Fibroblast of mammary gland (primary cell): ENCODE measurements around the gene CCDC172.

ENCODE experiments used
- DNase-seq: peaks from one replicate; pipeline ENCODE4 v3.0.0-alpha.2; 2010; ENCODE audit warnings: low read depth
- H3K4me3 ChIP-seq: 2 replicates; pipeline ENCODE4 v1.5.1; 2011; ENCODE audit warnings: low read depth, mild to moderate bottlenecking, low read length, moderate library complexity; ENCODE audit not compliant: control insufficient read depth
- CTCF ChIP-seq: conservative IDR thresholded peaks from 2 replicates; pipeline ENCODE4 v1.5.1; 2011; ENCODE audit warnings: low read depth, low read length, inconsistent platforms; ENCODE audit not compliant: control insufficient read depth, insufficient read depth

The CCDC172 gene

GRCh38 chr10:116417821-116418220 is 93.6 kb downstream of the CCDC172 start:
- H3K4me3 ChIP-seq = no peak overlapping the region
- DNase-seq = no peak
- TF ChIP-seq CTCF = no peak

GRCh38 chr10:116418389-116418788 is 94.1 kb downstream of the CCDC172 start:
- no peak for TF ChIP-seq CTCF
- no peak for DNase-seq
- H3K4me3 ChIP-seq = no peak overlapping the region

- DNase-seq = no peak
- H3K4me3 ChIP-seq = no peak overlapping the region
- no peak for TF ChIP-seq CTCF
Measured at GRCh38 chr10:116421815-116422214, 97.6 kb downstream of the CCDC172 start.

GRCh38 chr10:116427671-116428070 is 103.4 kb downstream of the CCDC172 start, which contains the start of gene PNLIPRP3:
Gene PNLIPRP3, plus strand, starts transcription at chr10:116427847. Its CDS starts 166 bp downstream, at chr10:116428013.
- TF ChIP-seq CTCF = no peak
- H3K4me3 ChIP-seq = no peak within 1 kb of the TSS
- no peak for DNase-seq

- H3K4me3 ChIP-seq = no peak overlapping the region
- no peak for TF ChIP-seq CTCF
Measured at GRCh38 chr10:116429288-116429977, 105.2 kb downstream of the CCDC172 start.

More at GRCh38 chr10:116429288-116429977, 105.2 kb downstream of the CCDC172 start:
- no peak for DNase-seq
